BLaER1 treated with 17β-estradiol and CSF1 and Interleukin-3, amounts not matched to agents 10 nM and 100 nM (cell line): ENCODE results near the gene MUS81.

Experiments
- H3K27ac ChIP-seq, 11 experiments: shearing (Covaris generic); formaldehyde crosslinking; 2 replicates each; pipeline ENCODE4 v1.8.1; 2022
- H3K27me3 ChIP-seq, 11 experiments: shearing (Covaris generic); formaldehyde crosslinking; 2 replicates each; pipeline ENCODE4 v1.8.1; 2022
- H3K36me3 ChIP-seq, 11 experiments: shearing (Covaris generic); formaldehyde crosslinking; 2 replicates each; pipeline ENCODE4 v1.8.1; 2022
- H3K4me1 ChIP-seq, 10 experiments: shearing (Covaris generic); formaldehyde crosslinking; 2 replicates each; pipeline ENCODE4 v1.8.1; 2022
- H3K4me2 ChIP-seq, 11 experiments: shearing (Covaris generic); formaldehyde crosslinking; 2 replicates each; pipeline ENCODE4 v1.8.1; 2022
- H3K4me3 ChIP-seq, 10 experiments: shearing (Covaris generic); formaldehyde crosslinking; 2 replicates each; pipeline ENCODE4 v1.8.1; 2022
- H3K9ac ChIP-seq, 11 experiments: shearing (Covaris generic); formaldehyde crosslinking; 2 replicates each; pipeline ENCODE4 v1.8.1; 2022
- H3K9me3 ChIP-seq, 11 experiments: shearing (Covaris generic); formaldehyde crosslinking; replicated peaks in 1 of 11; 2 replicates each; pipeline ENCODE4 v1.8.1; 2022
- H4K20me1 ChIP-seq, 11 experiments: shearing (Covaris generic); formaldehyde crosslinking; 2 replicates each; pipeline ENCODE4 v1.8.1; 2022
- Cebpa-rat ChIP-seq, 11 experiments: shearing (Covaris generic); IDR thresholded peaks; 2 replicates each; pipeline ENCODE4 v1.8.1; 2022

Gene MUS81

DNA sequence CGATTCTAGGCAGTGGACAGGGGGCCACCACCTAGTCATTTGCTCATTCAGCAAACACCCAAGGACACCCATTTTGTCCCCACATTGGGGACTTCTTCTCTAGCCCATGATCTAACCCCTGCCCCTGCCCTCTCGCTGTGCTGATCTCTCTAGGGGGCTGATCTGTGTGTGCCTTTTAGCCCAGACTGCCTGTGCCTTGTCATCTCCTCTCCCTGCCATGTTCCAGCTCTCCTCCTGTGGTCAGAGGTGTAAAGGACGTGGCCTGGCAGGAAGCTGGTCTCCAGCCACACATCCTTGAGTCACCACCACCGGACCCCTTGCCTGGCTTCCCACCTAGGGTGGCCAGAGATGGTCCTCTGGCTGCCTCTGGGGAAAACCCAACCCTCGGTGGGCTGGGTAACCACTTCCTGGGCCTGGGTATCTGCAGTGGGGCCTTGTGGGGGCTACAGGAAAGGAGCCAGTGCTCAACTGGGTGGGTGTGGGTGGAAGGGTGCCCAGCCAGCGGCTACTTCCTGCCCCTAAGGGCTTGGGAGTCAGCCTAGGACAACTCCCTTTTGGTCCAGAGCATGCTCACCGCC lies 20.7 kb downstream of the MUS81 start:
- Histone ChIP-seq H3K9me3 (no peaks in the 10 kb centered on the region), H3K27ac (peak overlapping the region in 8 of 11 experiments; percentile 2 to 58 (median 34); a peak in 13 of 22 replicates), H3K27me3 (no peaks in the 10 kb centered on the region), H3K9ac (peak overlapping the region in 9 of 11 experiments; percentile 6 to 57 (median 38); a peak in 12 of 22 replicates), H3K4me1 (peaks cover 45 to 81% (median 65%) of the 10 kb centered on the region in 10 experiments), H4K20me1 (peaks cover 0 to 43% (median 22%) of the 10 kb centered on the region in 11 experiments; a peak in 15 of 22 replicates), H3K4me2 (peak overlapping the region; percentile 68 to 94 (median 88)), H3K4me3 (peak overlapping the region in 2 of 10 experiments; percentile 7 to 54; a peak in 1 of 20 replicates), H3K36me3 (peaks cover 35 to 46% (median 39%) of the 10 kb centered on the region in 11 experiments)
- no peak for TF ChIP-seq Cebpa-rat (IDR thresholded peaks at IDR 0.05)

DNA sequence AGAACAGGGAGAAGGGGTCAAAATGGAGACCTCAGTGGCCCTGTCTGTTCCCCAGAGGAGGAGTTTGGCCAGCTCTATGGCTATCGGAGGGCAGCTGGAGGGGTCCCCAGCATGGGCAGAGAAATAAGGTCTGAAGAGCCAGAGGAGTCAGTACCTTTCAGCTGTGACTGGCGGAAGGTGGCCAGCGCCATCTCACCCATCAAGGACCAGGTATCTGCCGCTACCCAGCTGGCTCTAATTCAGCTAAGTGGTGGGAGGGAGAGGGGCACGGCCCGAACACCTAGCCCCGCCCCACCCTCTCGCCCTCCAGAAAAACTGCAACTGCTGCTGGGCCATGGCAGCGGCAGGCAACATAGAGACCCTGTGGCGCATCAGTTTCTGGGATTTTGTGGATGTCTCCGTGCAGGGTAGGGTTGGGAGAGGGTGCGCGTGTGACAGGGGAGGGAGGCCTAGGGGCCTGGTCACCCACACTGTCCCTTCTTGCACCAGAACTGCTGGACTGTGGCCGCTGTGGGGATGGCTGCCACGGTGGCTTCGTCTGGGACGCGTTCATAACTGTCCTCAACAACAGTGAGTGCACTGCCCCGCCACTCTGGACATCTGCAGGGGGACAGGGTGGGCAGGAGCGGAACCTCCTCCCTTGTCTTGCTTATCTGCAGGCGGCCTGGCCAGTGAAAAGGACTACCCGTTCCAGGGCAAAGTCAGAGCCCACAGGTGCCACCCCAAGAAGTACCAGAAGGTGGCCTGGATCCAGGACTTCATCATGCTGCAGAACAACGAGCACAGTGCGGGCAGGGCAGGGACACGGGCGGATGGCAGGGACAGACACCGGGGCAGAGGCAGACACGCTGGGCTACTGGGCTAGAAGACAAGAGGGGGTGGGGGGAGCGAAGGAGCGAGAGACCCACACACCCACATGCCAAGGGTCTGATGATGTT lies 22.2 kb downstream of the MUS81 start:
- no peak for TF ChIP-seq Cebpa-rat (IDR thresholded peaks at IDR 0.05)
- Histone ChIP-seq H3K9ac (peak overlapping the region in 7 of 11 experiments; percentile 6 to 57 (median 49); a peak in 3 of 22 replicates), H3K4me1 (peaks cover 59 to 84% (median 77%) of the 10 kb centered on the region in 10 experiments), H3K4me3 (no peak overlapping the region), H3K27me3 (no peaks in the 10 kb centered on the region), H3K9me3 (no peaks in the 10 kb centered on the region), H3K36me3 (peaks cover 45 to 60% (median 50%) of the 10 kb centered on the region in 11 experiments), H3K27ac (peak overlapping the region in 1 of 11 experiments; percentile 51; a peak in 2 of 22 replicates), H3K4me2 (peak overlapping the region; percentile 68 to 94 (median 88); a peak in 20 of 22 replicates), H4K20me1 (peaks cover 0 to 56% (median 28%) of the 10 kb centered on the region in 11 experiments; a peak in 15 of 22 replicates)

DNA sequence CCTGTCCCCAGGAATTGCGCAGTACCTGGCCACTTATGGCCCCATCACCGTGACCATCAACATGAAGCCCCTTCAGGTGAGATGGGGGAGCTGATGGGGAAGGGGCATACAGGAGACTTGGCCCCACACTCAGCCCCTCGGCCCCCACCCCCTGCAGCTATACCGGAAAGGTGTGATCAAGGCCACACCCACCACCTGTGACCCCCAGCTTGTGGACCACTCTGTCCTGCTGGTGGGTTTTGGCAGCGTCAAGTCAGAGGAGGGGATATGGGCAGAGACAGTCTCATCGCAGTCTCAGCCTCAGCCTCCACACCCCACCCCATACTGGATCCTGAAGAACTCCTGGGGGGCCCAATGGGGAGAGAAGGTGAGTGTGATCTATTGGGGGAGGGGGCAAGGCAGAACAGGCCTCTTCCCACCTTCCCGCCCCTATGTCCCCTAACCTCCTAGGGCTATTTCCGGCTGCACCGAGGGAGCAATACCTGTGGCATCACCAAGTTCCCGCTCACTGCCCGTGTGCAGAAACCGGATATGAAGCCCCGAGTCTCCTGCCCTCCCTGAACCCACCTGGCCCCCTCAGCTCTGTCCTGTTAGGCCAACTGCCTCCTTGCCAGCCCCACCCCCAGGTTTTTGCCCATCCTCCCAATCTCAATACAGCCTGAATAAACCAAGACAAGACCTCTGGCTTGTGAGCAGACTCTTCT lies 23.0 kb downstream of the MUS81 start:
- H3K9me3 ChIP-seq, result no peaks in the 10 kb centered on the region
- peaks cover 64 to 86% (median 81%) of the 10 kb centered on the region in 10 experiments for H3K4me1 ChIP-seq
- H3K4me2 ChIP-seq, result no peak overlapping the region
- TF ChIP-seq Cebpa-rat (IDR thresholded peaks at IDR 0.05), result no peak
- 0 out of 22 replicates have a peak overlapping the region, but pooled peaks of 1 of the 11 experiments have one; percentile 1 for H3K9ac ChIP-seq
- no peak overlapping the region for H3K4me3 ChIP-seq
- peaks cover 45 to 60% (median 50%) of the 10 kb centered on the region in 11 experiments for H3K36me3 ChIP-seq
- peaks cover 0 to 58% (median 28%) of the 10 kb centered on the region in 11 experiments; a peak in 16 of 22 replicates for H4K20me1 ChIP-seq
- H3K27me3 ChIP-seq, result no peaks in the 10 kb centered on the region
- no peak overlapping the region for H3K27ac ChIP-seq

DNA sequence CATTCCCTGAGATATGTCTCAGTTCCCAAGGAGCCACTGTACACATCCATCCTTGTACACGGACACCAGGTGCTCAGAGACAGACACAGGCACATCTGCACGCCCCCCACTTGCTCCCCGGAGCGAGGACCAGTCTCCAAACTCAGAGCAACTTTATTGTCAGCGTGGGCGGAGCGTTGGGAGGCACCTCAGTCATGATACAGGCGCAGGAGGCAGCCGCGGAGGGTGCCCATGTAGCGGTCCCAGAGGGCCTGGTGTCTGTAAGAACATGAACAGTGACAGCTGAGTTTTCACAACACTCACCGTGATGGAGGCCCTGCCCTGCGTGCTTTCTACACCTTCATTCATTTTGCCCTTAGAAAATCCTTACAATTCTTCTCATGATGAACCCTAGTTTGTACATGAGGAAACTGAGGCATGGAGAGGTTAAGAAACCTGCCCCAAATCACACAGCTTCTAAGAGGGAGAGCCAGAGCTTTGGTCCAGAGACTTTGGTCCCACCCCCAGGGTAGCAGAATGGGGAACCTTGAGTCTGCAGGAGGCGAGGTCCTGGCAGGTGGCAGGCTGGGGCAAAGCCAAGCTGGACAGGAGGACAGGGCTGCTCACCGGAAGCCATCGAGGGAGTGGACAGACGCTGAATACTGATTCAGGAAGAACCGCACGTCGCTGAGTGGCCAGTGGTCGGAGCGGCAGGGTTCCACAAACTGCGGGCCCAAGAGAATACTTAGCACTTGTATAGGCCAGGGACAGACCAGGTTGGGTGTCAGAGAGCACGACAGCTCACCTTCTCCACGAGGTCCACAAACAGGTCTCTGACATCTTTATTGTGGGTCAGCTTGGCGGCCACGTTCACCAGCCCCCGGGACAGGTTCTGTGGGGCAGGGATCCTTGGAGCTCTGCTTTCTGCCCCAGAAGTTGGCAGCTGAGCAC lies 23.8 kb downstream of the MUS81 start:
- TF ChIP-seq Cebpa-rat (IDR thresholded peaks at IDR 0.05), result no peak
- H3K4me2 ChIP-seq, result peak overlapping the region in 9 of 11 experiments; percentile 23 to 98 (median 79); a peak in 15 of 22 replicates
- H4K20me1 ChIP-seq, result peaks cover 0 to 58% (median 28%) of the 10 kb centered on the region in 11 experiments; a peak in 16 of 22 replicates

DNA sequence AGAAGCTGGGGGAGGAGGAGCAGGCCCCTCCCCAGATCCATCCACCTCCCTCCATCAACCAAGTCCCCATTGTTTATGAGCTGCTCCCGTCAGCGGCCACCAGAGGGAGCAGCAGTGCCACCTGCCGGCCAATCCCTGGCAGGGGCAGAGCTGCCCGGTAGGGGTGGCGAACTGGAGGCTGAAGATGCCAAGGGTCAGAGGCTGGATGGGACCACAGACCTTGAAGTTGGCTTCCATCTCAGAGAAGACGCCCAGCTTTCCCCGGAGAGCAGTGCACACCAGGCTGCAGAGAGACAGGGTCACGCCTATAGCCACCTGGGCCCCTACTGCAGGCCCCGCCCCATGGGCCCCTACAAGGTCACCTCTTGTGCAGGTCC lies 24.5 kb downstream of the MUS81 start:
- H3K36me3 ChIP-seq, result peaks cover 45 to 60% (median 50%) of the 10 kb centered on the region in 11 experiments
- no peak overlapping the region; a peak in 1 of 20 replicates for H3K4me3 ChIP-seq
- H4K20me1 ChIP-seq, result peaks cover 0 to 58% (median 28%) of the 10 kb centered on the region in 11 experiments; a peak in 16 of 22 replicates
- H3K4me1 ChIP-seq, result peaks cover 72 to 83% (median 81%) of the 10 kb centered on the region in 10 experiments
- peak overlapping the region; percentile 60 to 98 (median 95) for H3K4me2 ChIP-seq
- no peak for TF ChIP-seq Cebpa-rat (IDR thresholded peaks at IDR 0.05)
- no peaks in the 10 kb centered on the region for H3K9me3 ChIP-seq
- H3K27ac ChIP-seq, result no peak overlapping the region; a peak in 1 of 22 replicates
- no peaks in the 10 kb centered on the region for H3K27me3 ChIP-seq
- peak overlapping the region in 8 of 11 experiments; percentile 12 to 97 (median 34); a peak in 11 of 22 replicates for H3K9ac ChIP-seq

More for the DNA sequence above, 23.8 kb downstream of the MUS81 start:
- Histone ChIP-seq H3K36me3 (peaks cover 45 to 60% (median 50%) of the 10 kb centered on the region in 11 experiments), H3K27me3 (no peaks in the 10 kb centered on the region), H3K9me3 (no peaks in the 10 kb centered on the region), H3K4me3 (no peak overlapping the region), H3K9ac (peak overlapping the region in 6 of 11 experiments; percentile 1 to 43 (median 22); a peak in 3 of 22 replicates), H3K27ac (0 out of 22 replicates have a peak overlapping the region, but pooled peaks of 1 of the 11 experiments have one; percentile 4), H3K4me1 (peaks cover 68 to 83% (median 78%) of the 10 kb centered on the region in 10 experiments)

DNA sequence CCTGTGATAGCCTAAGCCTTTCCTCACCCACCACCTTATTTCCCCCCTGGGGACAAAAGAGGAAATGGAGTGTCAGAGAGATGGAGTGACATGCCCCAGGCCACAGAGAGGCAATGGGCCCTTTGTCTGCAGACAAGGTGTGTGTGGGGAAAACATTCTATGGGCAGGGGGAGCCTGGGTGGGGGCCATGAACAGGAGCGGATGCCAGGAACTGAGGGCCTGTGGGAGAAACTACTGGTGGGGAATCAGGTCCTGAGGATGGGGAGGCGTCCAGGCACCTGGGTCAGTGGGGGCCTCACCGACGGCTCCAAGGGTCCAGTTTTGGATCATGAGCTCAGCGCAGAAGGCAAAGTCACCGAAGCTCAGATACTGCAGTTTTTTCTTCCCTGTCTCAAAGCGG lies 25.0 kb downstream of the MUS81 start:
- peaks cover 72 to 83% (median 81%) of the 10 kb centered on the region in 10 experiments for H3K4me1 ChIP-seq
- H4K20me1 ChIP-seq, result peaks cover 0 to 58% (median 28%) of the 10 kb centered on the region in 11 experiments; a peak in 16 of 22 replicates
- H3K27ac ChIP-seq, result no peak overlapping the region; a peak in 1 of 22 replicates
- TF ChIP-seq Cebpa-rat (IDR thresholded peaks at IDR 0.05), result no peak
- no peaks in the 10 kb centered on the region for H3K9me3 ChIP-seq
- H3K4me2 ChIP-seq, result peak overlapping the region; percentile 60 to 98 (median 95)
- H3K4me3 ChIP-seq, result no peak overlapping the region
- no peaks in the 10 kb centered on the region for H3K27me3 ChIP-seq
- peak overlapping the region in 9 of 11 experiments; percentile 12 to 97 (median 35); a peak in 14 of 22 replicates for H3K9ac ChIP-seq
- H3K36me3 ChIP-seq, result peaks cover 45 to 60% (median 50%) of the 10 kb centered on the region in 11 experiments

DNA sequence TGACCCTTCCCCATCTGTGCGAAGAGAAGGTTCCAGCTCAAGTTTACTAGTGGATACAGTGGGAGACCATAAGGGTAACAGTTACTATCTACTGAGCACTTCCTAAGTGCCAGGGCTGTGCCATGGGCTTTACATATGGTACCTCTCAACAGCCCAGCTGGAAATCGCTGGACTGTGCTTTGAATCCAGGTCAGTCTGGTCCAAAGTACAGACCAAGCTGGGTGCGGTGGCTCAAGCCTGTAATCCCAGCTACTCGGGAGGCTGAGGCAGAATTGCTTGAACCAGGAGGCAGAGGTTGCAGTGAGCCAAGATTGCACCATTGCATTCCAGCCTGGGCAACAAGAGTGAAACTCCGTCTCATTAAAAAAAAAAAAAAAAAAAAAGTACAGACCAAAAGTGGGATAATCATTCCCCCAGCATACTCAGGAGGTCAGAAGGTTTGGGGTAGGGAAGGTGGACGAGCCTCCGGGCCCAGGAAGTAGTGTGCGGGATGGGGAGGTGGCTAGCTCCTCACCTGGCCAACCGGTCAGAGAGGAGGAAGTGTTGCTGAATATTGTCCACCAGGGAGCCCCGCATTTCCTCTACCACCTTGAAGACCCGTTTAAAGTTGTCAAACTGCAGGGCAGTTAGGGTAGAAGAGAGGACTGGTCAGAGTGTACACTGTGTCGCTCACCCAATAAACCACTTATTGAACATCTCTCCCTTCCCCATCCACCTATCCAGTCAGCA lies 25.7 kb downstream of the MUS81 start:
- no peak for TF ChIP-seq Cebpa-rat (IDR thresholded peaks at IDR 0.05)
- Histone ChIP-seq H3K4me2 (peak overlapping the region; percentile 94 to 98 (median 97); a peak in 19 of 22 replicates), H3K9me3 (no peaks in the 10 kb centered on the region), H3K9ac (peak overlapping the region in 10 of 11 experiments; percentile 30 to 98 (median 90); a peak in 13 of 22 replicates), H3K27ac (no peak overlapping the region), H3K27me3 (no peaks in the 10 kb centered on the region), H3K4me3 (0 out of 20 replicates have a peak overlapping the region, but pooled peaks of 1 of the 10 experiments have one; percentile 91), H3K36me3 (peaks cover 45 to 60% (median 50%) of the 10 kb centered on the region in 11 experiments), H3K4me1 (peaks cover 65 to 77% (median 74%) of the 10 kb centered on the region in 10 experiments), H4K20me1 (peaks cover 0 to 61% (median 31%) of the 10 kb centered on the region in 11 experiments; a peak in 16 of 22 replicates)
